Brain microvascular endothelial cell (primary cell): Measurements from ENCODE around the gene VASH1.

Experiments used
- DNase-seq: peaks from one replicate; pipeline ENCODE4 v3.0.0-alpha.2; 2020
- H3K27ac ChIP-seq: fragments of 250-450 bp; sonication (Bioruptor Pico); 2 replicates; pipeline ENCODE4 v1.5.1; 2020; ENCODE audit warnings: mild to moderate bottlenecking, moderate library complexity
- H3K27me3 ChIP-seq: fragments of 250-450 bp; sonication (Bioruptor Pico); replicated peaks from 2 replicates; pipeline ENCODE4 v1.5.1; 2020; ENCODE audit warnings: mild to moderate bottlenecking
- H3K36me3 ChIP-seq: fragments of 250-450 bp; sonication (Bioruptor Pico); replicated peaks from 2 replicates; pipeline ENCODE4 v1.5.1; 2020; ENCODE audit warnings: mild to moderate bottlenecking
- H3K4me3 ChIP-seq: 2 replicates; pipeline ENCODE4 v1.5.1; 2011; ENCODE audit warnings: low read depth, mild to moderate bottlenecking, control low read depth, low read length, moderate library complexity
- in situ Hi-C: cut with HindIII; loops from 2 replicates; pipeline ENCODE4 v1.10.0; 2017; ENCODE audit warnings: low sequenced_read_pairs, low pct_ligation_motif_present
- TF ChIP-seq, protein P1 (sequence below): IDR thresholded peaks from 2 replicates; pipeline ENCODE4 v1.5.1; 2011; ENCODE audit warnings: low read depth, mild to moderate bottlenecking, moderate library complexity, low read length, control low read depth, inconsistent platforms; ENCODE audit errors: missing control alignments

VASH1 gene

DNA sequence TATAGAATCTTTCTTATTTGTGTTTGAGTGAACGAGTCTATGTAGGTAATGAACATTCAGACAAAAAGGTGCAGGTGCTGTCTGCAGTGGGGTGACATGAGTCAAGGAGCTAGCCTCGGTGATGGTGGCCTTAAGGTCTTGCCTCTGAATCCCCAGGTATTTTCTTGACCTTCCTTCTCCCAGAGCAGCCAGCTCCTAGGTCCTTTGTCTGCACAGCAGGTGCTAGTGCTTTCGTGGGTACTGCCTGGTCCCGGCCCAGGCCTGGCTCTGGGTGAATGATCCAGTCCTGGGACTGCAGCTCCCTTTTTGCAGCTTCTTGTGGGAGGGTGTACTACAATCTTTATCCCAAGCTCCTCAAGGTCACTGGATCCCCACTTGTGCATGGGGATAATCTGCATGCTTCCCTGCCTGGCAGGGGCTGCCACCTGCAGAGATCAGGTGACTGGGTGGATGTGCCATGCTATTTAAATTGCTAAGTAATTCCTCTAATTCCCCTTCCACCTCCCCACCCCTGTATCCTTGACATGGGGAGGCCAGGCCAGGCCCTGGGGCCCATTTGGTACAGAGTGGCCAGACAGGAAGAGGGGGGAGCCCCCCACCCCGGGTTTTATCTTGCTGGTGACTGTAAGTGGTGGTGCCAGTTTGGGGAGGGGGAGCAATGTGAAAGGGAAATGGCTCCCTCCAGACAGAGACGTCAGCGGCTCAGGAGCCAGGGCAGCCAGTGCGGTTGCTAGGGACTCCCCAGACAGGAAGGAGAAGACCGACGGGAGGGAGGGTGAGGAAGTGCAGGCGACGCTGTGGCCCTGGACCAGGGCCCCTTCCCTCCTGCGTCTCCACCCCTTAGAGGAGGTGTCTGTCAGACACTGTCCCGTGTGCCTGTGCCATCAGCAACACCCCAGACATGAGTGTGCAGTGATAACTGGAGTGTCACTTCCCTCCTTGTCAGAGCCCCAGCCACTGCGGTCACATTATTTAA lies 6.7 kb downstream of the VASH1 start:
- TF ChIP-seq, protein P1, sequence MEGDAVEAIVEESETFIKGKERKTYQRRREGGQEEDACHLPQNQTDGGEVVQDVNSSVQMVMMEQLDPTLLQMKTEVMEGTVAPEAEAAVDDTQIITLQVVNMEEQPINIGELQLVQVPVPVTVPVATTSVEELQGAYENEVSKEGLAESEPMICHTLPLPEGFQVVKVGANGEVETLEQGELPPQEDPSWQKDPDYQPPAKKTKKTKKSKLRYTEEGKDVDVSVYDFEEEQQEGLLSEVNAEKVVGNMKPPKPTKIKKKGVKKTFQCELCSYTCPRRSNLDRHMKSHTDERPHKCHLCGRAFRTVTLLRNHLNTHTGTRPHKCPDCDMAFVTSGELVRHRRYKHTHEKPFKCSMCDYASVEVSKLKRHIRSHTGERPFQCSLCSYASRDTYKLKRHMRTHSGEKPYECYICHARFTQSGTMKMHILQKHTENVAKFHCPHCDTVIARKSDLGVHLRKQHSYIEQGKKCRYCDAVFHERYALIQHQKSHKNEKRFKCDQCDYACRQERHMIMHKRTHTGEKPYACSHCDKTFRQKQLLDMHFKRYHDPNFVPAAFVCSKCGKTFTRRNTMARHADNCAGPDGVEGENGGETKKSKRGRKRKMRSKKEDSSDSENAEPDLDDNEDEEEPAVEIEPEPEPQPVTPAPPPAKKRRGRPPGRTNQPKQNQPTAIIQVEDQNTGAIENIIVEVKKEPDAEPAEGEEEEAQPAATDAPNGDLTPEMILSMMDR = no peak
- Histone ChIP-seq H3K27ac (no peak overlapping the region), H3K36me3 (no peaks in the 10 kb centered on the region), H3K4me3 (no peak overlapping the region), H3K27me3 (no peaks in the 10 kb centered on the region)
- in situ Hi-C loops = no loop called here
- no peak for DNase-seq

DNA sequence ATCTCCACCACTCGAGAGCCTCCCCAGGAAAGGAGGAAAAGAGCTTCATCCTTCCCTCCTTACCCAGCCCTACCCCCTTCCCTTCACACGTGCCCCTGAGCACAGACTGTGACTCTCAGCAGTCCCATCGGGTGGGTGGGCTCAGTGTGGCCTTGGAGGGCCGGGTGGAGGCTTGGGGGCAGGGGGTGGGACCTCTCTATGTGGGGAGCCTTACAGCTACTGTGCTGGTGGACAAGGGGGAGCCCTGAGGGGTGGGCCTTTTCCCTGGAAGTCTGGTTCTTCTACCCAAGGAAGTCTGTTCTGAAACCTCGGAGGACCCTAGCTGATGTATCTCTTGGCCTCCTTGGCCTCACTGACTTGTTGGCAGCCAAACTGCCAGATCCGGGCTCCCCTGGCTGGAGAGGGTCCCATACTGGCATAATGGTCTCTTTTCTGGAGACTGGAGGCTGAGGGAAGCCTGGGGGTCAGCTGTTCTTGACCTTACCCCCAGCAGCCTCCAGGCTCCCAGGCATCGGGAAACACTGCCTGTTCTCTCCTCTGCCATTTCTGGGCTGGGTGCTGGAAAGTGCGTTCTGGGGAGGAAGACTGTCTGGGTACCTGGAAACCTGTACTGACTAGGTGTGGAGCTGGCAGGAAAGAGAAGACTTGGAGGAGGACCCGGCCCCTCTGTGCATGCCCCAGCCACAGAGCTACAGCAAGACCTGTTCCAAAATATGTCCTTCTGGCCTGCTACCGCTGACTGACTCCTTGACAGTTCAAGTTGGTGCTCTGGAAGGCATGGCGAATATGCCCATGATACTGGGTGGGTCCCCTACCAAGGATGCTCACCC lies 7.6 kb downstream of the VASH1 start:
- in situ Hi-C loops = no loop called here
- TF ChIP-seq, protein P1 = no peak
- no peak for DNase-seq
- Histone ChIP-seq H3K4me3 (no peak overlapping the region), H3K27ac (no peak overlapping the region), H3K27me3 (no peaks in the 10 kb centered on the region), H3K36me3 (no peaks in the 10 kb centered on the region)

DNA sequence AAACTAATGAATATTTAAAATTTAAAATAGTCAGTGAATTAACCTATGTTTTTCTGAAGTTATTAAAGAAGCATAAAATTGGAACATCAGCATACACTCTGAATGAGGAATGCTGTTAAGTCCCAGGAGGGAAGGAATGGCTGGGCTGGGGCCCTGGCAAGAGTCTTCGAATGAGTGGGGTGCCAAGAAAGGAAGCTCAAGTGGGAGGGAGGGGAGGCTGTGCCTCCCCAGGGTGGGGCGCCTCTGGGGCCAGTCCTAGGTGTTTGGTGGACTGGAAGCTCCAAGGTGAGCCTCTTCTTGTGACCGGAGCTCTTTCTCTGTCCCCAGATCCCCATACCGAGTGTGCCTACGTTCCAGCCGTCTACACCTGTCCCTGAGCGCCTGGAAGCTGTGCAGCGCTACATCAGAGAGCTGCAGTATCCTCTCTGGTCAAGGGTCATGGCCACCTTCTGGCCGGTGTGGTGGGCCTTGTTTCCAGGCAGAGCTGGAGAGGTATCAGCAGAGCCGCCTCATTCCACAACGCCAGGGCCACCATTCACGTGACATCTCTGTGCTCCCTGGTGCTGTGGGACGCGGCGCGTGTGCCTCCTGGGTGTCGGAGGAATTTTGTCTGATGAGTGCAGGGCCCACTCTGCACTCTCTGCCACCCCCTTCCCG lies 8.5 kb downstream of the VASH1 start:
- in situ Hi-C loops = no loop called here
- Histone ChIP-seq H3K36me3 (no peaks in the 10 kb centered on the region), H3K27ac (no peak overlapping the region), H3K27me3 (no peaks in the 10 kb centered on the region), H3K4me3 (no peak overlapping the region)
- TF ChIP-seq, protein P1 = no peak
- no peak for DNase-seq

DNA sequence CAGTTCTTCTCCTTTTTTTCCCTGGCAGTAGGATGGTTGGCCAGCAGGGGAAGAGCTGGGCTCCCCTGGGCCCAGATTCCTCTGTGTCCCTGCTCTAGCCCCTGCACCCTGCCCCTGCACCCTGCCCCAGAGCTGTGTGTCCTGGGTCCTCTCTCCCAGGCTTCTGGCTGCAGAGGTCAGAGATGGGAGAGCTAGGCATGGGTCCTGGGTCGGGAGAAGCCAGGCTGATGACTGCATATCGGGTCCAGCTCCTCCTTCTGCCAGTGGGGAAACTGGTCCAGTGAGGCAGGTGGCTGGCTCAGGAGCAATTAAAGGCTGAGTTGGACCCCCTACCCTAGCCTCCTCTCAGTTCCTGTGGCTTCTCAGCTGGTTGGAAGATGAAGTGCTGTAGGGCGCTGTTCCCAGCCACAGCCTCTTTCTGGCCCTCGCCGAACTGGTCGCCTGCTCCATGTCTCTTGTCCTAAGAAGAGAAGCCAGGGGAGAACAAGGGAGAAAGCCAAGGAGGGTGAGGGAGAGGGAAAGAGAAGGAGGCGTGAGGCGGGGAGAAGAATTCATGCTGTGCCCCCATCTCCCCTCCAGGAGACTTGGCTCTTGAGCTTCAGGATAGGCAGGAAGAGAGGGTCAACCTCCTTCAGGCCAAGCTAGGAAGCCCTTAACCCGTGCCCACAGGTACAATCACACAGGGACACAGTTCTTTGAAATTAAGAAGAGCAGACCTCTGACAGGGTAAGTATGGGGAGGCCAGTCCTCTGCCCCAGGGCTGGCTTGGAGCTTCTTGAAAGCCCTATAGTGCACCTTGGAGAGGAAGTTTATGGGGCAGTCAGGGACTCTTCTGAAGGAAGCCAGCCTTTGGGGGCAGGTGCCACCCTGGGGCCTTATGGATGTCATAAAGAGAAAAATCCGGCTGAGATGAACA lies 9.5 kb downstream of the VASH1 start:
- TF ChIP-seq, protein P1 = no peak
- H3K36me3 ChIP-seq = no peaks in the 10 kb centered on the region
- H3K27me3 ChIP-seq = no peaks in the 10 kb centered on the region
- in situ Hi-C loops = no loop called here
- no peak overlapping the region for H3K4me3 ChIP-seq
- no peak for DNase-seq
- no peak overlapping the region for H3K27ac ChIP-seq

DNA sequence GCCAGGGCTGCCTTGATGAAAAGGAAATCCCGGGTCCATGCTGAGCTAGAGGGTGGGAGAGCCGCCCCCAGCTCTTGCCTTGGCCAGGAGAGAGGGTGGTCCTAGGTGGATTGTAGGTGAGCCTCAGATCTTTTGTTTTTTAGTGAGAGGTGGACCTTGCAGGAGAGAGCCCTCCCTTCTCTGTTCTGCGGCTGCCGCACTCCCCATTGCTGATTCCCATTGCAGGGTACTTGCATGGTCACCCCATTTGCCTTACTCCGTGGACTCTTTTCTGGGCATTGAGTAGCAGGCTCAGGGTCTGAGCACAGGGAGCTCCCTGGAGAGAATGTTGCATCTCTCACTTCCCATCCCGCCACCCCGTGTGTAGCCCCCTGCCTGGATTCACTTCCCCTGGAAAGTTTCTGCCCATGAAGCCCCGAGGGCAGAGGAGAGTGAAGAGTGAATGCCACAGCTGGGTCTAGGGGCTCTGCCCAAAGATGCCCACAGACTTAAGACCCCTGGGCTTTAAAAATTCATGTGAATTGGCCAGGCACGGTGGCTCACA lies 10.2 kb downstream of the VASH1 start:
- TF ChIP-seq, protein P1 = no peak
- no peak for DNase-seq
- in situ Hi-C loops = no loop called here

More for the DNA sequence above, 10.2 kb downstream of the VASH1 start:
- Histone ChIP-seq H3K36me3 (no peaks in the 10 kb centered on the region), H3K27me3 (no peaks in the 10 kb centered on the region), H3K4me3 (no peak overlapping the region), H3K27ac (no peak overlapping the region)
